GM18519 (cell line): Measurements from ENCODE around the gene UGP2.
"Not testable (repeated sequence)": the region's sequence is repeated elsewhere in the genome, so short reads cannot be mapped to it uniquely, and the experiment has no call there.

ENCODE experiments used
- ATAC-seq: cut with Tn5 transposase; IDR thresholded peaks from one replicate; pipeline ENCODE4 v1.9.1; 2021; ENCODE audit warnings: mild to moderate bottlenecking, moderate library complexity; ENCODE audit not compliant: unreplicated experiment, low FRiP score

The UGP2 gene

GRCh38 chr2:63841254-63842022, at the start of gene UGP2:
TSS of gene UGP2 (plus strand) at chr2:63841896. CDS start at chr2:63842186, 290 bp downstream.
- ATAC-seq, result peak; percentile 57

DNA sequence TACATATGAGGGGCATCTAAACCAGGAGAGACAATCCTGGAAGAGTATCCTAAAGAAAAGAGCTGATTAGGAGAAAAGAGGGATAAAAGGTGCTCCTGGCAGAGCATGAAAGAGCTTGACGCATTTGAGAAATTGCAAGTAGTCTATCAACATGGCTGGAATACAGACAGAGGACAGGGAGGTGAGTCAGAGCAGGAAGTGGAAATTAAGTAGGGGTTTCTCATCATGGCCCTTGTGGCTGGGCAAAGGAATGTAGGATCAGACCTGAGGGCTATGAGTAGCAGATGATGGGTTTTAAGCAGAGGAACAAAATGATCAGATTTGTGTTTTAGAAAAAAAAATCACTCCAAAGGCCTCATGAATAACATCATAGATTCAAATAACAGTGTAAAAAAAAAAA, 49.2 kb upstream of the UGP2 start:
- ATAC-seq, result no peak

DNA sequence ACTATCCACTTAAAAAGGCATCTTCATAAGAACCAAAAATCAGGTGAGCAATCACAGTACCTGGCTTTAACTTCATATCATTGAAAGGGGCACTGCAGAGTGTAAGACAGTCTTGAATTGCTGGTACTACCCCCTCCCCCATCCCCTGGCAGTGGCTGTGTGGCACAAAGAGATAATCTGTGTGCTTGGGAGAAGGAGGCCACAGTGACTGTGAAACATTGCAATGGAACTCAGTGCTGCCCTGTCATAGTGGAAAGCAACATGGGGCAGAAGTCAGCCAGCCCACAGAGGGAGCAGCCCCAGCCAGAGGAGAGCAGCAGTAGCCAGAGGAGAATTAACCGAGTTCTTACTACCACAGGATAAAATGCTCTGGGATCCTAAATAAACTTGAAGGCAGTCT, 45.3 kb upstream of the UGP2 start:
- no peak for ATAC-seq

DNA sequence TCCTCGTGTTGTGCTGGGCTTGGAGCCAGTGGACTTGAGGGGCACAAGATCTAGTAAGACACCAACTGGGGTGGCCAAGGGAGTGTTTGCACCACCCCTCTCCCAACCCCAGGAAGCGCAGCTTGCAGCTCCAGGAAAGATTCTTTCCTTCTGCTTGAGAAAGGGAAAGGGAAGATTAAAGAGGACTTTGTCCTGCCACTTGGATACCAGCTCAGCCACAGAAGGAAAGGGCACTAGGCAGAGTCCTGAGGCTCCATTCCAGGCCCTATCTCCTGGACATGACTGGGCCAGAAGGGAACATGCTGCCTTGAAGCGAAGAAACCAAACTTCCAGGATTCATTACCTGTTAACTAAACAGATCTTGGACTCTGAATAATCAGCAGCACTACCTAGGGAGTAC, 44.9 kb upstream of the UGP2 start:
- no peak for ATAC-seq

DNA sequence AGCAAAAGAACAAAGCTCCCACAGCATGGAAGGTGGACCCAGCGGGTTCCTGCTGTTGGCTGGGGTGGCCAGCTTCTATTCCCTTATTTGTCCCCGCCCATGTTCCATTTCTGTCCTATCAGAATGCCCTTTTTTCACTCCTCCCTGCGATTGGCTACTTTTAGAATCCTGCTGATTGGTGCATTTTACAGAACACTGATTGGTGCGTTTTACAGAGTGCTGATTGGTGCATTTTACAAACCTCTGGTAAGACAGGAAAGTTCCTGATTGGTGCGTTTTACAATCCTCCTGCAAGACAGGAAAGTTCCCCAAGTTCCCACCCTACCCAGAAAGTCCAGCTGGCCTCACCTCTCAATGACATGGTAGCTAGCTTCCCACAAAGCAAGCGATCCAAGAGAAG, 40.2 kb upstream of the UGP2 start:
- no peak for ATAC-seq

DNA sequence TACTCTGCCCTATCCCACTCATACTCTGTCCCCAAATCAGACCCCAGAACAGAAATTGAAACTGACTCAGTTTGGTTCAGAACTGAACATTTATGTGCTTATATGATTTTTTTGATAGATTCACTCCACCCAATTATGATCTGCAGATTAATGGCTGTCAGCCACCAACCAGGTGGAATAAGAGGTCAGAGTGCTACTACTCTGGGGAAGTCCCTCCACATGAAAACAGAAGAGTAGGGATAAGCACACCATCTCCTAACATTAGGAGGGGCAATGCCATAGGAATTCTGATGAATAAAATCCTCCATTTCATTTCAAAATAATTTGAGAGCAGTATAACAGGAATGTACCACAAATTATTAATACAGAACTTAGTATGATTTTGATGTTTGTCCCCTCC, 36.3 kb upstream of the UGP2 start:
- ATAC-seq, result no peak

DNA sequence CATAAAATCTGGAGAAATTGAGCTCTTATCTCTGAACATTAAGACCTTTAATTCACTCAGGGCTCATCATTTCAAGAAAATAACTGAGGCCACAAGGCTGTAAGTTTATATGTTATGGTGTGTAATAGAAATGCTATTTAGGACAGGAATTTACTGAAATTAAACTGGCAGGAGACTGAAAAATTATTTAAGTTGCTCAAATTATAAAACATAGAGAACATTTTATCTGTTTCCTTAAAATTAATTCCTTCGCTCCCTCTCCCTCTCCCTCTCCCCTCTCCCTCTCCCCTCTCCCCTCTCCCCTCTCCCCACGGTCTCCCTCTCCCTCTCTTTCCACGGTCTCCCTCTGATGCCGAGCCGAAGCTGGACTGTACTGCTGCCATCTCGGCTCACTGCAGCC, 33.7 kb upstream of the UGP2 start:
- not testable (repeated sequence) for ATAC-seq

GRCh38 chr2:63808911-63809310, 32.8 kb upstream of the UGP2 start:
- not testable (repeated sequence) for ATAC-seq

DNA sequence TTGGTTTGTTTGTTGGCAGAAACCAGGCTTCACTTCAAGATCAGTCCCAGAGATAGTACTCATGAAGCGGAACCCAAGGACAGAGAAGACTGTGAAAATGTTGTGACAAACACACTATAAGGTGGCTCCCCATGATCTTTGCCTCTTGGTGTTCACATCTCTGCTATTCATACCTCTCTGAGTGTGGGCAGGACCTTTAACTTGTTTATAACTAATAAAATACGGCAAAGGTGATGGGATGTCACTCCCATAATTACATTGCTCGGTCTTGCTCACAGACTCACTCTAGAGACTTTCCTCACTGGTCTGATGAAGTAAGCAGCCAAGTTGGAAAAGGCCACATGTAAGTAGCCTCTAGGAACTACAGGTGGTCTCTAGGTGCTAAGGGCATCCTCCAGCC, 30.6 kb upstream of the UGP2 start:
- no peak for ATAC-seq

DNA sequence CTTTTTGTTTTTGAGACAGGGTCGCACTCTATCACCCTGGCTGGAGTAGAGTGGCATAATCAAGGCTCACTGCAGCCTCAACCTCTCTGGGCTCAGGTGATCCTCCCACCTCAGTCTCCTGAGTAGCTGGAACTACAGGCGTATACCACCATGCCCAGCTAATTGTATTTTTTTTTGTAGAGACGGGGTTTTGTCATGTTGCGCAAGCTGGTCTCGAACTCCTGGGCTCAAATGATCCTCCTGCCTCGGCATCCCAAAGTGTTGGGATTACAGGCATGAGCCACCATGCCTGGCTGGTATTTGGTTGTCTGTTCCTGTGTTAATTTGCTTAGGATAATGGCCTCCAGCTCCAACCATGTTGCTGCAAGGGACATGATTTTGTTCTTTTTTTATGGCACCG, 29.8 kb upstream of the UGP2 start:
- not testable (repeated sequence) for ATAC-seq

DNA sequence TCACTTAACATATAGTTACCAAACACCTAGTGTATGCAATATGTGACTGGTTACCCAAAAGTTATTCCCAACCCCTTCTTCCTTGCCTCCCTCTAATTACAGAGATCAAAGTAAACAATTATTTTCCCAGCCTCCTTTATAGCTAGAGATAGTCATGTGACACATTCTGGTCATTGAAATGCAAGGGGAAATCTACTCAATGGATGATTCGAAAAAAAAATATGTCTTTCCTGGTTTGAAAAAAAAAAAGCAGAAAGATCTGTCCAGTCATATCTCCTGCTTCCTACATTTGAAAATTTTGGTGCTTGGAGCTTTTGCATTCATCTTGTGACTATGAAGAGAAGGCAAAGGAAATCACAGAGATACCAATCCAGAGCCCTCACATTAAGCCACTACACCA, 27.6 kb upstream of the UGP2 start:
- ATAC-seq, result no peak

DNA sequence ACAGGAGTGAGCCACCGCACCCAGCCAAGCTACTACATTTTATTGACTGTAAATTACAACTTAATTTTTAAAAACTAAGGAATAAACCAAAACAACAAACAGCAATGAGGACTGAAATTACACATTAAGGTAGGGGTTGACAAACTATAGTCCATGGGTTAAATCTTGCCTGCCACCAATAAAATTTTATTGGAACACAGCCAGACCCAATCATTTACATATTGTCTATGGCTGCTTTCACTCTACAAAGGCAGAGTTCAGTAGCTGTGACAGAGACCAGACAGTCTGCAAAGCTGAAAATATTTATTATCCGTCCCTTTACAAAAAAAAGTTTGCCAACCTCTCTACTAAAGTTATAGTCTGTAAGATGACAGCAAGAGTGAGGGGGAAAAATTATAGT, 24.3 kb upstream of the UGP2 start:
- ATAC-seq, result no peak

GRCh38 chr2:63818271-63818670, 23.4 kb upstream of the UGP2 start:
- ATAC-seq, result no peak

- ATAC-seq, result no peak
Measured at GRCh38 chr2:63819256-63819655, 22.4 kb upstream of the UGP2 start.

GRCh38 chr2:63819765-63820717, 21.7 kb upstream of the UGP2 start:
- no peak for ATAC-seq

DNA sequence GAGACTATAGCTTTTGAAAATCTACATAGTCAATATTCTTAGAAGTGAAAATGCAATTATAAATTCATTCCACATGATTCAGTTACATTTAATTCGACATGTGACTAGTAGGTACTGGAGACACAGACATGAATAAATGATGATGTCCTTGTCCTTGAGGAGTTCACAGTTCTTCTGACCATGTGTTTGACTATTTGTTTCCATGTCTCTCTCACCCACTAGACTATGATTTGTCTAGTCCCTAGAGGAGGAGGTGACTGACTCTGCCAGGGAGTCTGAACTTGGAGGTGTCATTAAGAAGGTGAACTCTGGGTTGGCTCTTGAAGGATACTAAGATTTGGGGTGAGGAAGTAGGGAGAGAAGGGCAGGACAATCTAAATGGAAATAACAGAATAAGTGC, 20.7 kb upstream of the UGP2 start:
- ATAC-seq, result no peak

GRCh38 chr2:63821396-63821795, 20.3 kb upstream of the UGP2 start:
- no peak for ATAC-seq

DNA sequence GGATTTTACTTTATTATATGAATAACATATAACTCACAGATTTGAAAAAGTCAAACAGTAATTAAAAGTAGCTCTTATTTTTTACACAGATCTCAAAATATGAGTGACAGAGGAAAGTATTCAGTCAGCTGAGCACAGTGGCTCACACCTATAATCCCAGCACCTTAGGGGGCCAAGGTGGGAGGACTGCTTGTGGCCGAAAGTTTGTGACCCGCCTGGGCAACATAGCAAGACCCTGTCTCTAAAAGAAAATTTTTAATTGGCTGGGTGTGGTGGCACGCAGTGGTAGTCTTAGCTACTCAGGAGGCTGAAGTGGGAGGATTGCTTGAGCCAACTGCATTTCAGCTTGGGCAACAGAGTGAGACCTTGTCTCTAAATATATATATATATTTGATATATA, 19.2 kb upstream of the UGP2 start:
- ATAC-seq, result no peak

- ATAC-seq, result no peak
Measured at GRCh38 chr2:63827749-63828148, 13.9 kb upstream of the UGP2 start.

GRCh38 chr2:63831176-63831575, 10.5 kb upstream of the UGP2 start:
- ATAC-seq, result no peak

GRCh38 chr2:63834401-63834800, 7.3 kb upstream of the UGP2 start:
- ATAC-seq, result no peak
